Coronary artery (tissue), 2 donors: ENCODE results near the gene NATD1.

Source experiments
- DNase-seq: peaks from one replicate; pipeline ENCODE4 v3.0.0-alpha.2; 2017; ENCODE audit warnings: low spot score
- H3K27ac ChIP-seq, 2 donors: fragments of 200-600 bp; sonication (generic); one replicate each; pipeline ENCODE4 v1.5.1; 2016 to 2019
- H3K4me3 ChIP-seq: fragments of 200-600 bp; sonication (generic); 2 replicates; pipeline ENCODE4 v1.5.1; 2016; ENCODE audit warnings: mild to moderate bottlenecking, moderate library complexity
- TF ChIP-seq, protein P1 (sequence below): fragments of 200-600 bp; sonication (generic); IDR thresholded peaks from one replicate; pipeline ENCODE4 v1.5.1; 2019; ENCODE audit warnings: antibody characterized with exemption

Gene NATD1

DNA sequence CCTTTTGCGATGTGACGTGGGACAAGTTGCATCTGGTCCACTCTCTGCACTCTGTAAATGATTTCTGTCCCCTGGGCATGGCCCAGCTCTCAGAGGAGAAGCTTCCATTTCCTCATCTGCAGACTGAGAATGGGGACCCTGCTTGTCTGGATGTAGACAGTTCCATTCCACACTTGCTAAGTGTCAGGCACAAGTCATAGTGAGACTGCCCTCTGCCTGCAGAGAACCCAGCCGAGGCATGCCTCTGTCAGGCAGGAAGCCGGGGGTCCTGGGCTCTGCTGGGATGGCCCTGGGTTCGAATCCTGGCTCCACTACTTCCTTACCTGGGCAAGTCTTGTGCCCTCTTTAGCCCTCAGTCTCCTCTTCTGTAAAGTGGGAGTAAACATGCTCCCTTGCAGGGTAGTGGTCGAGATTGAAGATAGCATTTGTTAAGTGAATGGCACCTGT is 35.4 kb upstream of the NATD1 start:
- Histone ChIP-seq H3K27ac (peak overlapping the region; percentile 88 to 97), H3K4me3 (peak overlapping the region; percentile 90)
- TF ChIP-seq, protein P1, sequence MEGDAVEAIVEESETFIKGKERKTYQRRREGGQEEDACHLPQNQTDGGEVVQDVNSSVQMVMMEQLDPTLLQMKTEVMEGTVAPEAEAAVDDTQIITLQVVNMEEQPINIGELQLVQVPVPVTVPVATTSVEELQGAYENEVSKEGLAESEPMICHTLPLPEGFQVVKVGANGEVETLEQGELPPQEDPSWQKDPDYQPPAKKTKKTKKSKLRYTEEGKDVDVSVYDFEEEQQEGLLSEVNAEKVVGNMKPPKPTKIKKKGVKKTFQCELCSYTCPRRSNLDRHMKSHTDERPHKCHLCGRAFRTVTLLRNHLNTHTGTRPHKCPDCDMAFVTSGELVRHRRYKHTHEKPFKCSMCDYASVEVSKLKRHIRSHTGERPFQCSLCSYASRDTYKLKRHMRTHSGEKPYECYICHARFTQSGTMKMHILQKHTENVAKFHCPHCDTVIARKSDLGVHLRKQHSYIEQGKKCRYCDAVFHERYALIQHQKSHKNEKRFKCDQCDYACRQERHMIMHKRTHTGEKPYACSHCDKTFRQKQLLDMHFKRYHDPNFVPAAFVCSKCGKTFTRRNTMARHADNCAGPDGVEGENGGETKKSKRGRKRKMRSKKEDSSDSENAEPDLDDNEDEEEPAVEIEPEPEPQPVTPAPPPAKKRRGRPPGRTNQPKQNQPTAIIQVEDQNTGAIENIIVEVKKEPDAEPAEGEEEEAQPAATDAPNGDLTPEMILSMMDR: no peak
- no peak for DNase-seq

DNA sequence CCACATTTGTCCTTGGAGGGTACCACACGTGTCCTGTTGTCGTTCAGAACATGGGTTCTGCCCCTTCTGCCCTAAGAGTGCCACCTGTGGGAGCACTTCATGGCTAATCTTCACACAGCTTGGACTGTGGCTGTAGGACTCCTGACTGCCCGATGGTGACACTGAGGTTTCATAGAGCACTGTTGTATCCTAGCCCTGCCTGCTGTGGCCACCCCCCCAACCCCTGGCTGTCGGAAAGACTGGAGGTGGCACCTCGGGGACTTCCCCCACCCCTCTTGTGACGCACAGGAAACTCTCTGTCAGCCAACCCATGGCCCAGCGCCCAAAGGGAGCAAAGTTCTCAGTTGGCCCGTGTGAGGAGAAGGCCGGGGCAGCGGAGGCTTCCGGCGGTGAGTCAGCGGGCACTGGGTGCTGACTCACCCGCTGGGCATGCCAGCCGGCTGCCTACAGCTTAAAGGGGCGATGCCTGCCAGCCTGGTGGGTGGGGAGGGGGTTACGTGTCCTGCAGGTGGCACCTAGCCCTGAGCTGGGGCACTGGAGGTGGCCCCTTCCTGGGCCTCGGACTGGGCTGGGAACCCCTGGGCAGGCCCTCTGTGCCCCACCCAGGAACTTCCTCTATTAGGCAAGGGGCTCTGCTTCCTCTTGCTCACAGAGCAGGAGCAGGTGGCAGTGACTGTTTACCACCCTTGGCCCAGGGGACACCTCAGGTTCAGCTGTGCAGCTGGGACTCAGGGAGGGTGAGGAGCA is 34.7 kb upstream of the NATD1 start:
- Histone ChIP-seq H3K4me3 (peak overlapping the region; percentile 90), H3K27ac (peak overlapping the region; percentile 88 to 97)
- peak; percentile 100 for DNase-seq
- TF ChIP-seq, protein P1: no peak

DNA sequence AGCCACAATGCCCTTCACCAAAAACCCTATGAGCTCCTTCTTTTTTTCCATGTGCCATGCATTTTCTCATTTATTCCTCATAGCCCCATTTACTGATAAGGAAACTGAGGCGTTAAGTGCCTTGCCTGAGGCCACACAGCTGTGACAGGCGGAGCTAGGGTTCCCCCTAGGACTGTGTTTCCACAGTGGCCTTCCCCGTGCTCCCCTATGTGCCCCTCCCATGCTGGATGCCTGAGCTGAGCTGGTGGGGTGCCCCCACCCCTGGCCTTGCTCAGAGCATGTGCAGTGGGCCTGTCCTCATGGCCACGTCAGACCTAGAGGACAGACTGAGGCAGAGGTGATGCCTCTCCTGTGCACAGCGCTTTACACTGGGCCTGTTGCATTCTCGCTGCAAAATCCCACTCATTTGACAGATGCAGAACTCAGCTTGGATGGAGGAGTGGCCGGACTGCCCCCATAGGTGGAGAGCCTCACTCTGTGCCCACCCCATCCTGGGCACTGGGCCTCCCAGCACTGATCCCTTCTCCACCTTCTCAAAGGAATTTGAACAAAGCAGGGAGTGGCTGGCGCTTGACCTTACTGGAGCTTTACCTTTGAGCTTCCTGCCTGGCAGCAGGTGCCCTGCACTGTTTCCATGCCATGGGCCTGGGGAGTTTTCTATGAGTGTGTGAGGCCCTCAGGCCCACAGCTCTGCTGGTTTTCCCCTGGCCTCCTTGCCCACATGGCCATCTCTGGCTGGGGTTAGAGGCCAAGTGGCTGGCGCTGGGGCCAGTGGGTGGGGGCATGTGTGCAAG is 33.9 kb upstream of the NATD1 start:
- Histone ChIP-seq H3K27ac (peak overlapping the region; percentile 88 to 97), H3K4me3 (peak overlapping the region; percentile 90)
- TF ChIP-seq, protein P1: no peak
- peak; percentile 78 for DNase-seq

DNA sequence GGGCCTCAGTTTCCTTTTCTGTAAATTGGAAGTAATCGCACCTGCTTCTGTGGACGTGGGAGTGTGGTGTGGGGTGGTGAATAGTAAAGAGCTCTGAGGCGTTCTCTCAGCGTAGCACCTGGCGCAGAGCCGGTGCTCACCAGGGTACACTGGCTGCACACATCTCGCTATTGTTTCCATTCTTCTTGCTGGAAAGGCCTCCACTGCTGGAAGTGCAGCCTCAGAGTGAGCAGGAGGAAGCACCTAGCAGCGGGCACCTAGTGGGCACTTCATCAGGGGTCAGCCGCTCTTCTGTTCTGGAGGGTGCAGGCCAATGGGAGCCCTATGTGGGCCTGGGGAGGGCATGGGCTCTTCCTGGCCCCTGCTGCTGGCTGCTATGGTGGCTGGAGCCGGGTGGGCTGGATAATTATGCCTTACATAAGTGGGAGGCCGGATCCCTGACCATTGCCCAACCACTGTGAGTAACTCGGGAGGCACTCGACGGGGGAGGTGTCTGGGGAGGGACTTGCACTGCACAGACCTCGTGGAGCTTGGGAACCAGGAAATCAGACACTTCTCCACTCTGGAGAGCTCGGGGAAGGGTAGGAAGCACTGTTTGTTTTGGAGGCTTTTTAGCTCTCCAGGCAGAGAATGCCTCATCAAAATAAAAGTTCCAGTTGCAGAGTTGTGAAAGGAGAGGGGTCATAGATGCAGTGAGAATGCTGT is 33.0 kb upstream of the NATD1 start:
- peak; percentile 98 for DNase-seq
- TF ChIP-seq, protein P1: no peak
- peak overlapping the region; percentile 90 for H3K4me3 ChIP-seq
- H3K27ac ChIP-seq: peak overlapping the region; percentile 88 to 97

DNA sequence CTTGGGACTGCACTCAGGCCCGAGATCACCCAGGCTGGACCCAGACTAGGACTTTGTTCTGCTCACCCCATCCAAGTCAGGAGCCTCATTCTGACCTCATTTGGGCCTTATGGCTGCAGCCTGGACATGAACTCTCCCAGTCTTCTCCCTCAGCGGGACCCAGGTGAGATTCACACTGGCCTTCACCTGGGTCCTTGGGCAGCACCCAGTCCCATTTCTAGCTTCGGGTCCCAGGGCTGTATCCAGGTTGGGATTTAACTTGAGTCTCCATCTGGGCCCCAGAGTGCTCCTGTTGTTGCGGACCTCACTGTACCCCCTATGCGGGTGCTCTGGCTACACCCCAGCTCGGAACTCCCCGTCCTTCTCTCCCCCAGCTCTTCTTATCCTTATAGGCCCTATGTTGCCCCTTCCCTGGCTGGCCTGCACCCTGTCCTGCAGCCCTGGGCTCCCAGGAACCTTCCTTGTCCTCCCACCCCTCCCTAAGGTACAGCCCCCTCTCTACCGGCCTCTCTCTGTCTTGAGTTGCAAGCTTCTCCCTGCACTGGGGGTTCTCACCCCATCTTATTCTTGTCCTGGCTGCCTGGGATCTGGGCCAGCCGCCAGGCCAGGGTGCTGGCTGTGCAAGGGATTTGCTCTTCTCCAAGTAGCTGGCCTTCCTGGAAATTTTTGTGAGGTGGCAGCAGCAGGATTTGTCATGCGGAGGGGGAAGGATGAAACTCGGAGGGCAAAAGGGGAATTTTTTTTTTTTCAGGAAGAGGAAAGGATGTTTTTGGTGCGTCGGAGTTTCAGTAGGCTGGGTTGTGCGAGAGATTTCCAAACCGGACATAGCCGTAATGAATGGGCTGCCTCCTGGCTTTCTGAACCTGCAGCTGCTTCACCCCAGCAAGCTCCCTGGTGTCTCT is 32.2 kb upstream of the NATD1 start:
- peak overlapping the region; percentile 90 for H3K4me3 ChIP-seq
- peak overlapping the region; percentile 88 to 97 for H3K27ac ChIP-seq
- TF ChIP-seq, protein P1: no peak
- peak; percentile 77 for DNase-seq
